SK-N-SH (cell line): ENCODE measurements around the gene ZNF25. TPM values are rescaled to one million over a fixed set of nuclear protein-coding genes. Genes with fewer than 3 reads are reported as not detected.
A peak's percentile ranks its signal among the peaks of the same experiment; 100 is the strongest.

Experiments
- CHD2 ChIP-seq: fragments of 150-350 bp; IDR thresholded peaks from 2 replicates; pipeline ENCODE4 v1.6.1; 2018; ENCODE audit warnings: low read length; ENCODE audit not compliant: partially characterized antibody
- EP300 ChIP-seq, 2 experiments: IDR thresholded peaks; 2 replicates each; pipeline versions ENCODE4 v1.4.0 to v1.6.1; 2012; ENCODE audit warnings: borderline replicate concordance in 1 of 2, low read depth in 1 of 2, low read length in 1 of 2
- EZH2phosphoT487 ChIP-seq: fragments of 200-600 bp; sonication (generic); IDR thresholded peaks from 2 replicates; pipeline ENCODE4 v1.6.1; 2017; ENCODE audit warnings: low read depth, mixed run types, mild to moderate bottlenecking, antibody characterized with exemption, moderate library complexity, borderline replicate concordance
- FOSL2 ChIP-seq: IDR thresholded peaks from 2 replicates; pipeline ENCODE4 v1.4.0; 2012; ENCODE audit warnings: low read depth, mild to moderate bottlenecking, moderate library complexity, borderline replicate concordance
- FOXM1 ChIP-seq: IDR thresholded peaks from 2 replicates; pipeline ENCODE4 v1.4.0; 2012; ENCODE audit warnings: low read depth, mild to moderate bottlenecking
- GATA2 ChIP-seq: sonication (generic); formaldehyde crosslinking; IDR thresholded peaks from 2 replicates; pipeline ENCODE4 v1.5.0; 2020; ENCODE audit warnings: mild to moderate bottlenecking, missing genetic modification reagents
- MXI1 ChIP-seq: IDR thresholded peaks from 2 replicates; pipeline ENCODE4 v1.6.1; 2012; ENCODE audit warnings: mild to moderate bottlenecking, low read depth, low read length, improper control_type of control experiment
- NFIC ChIP-seq: IDR thresholded peaks from 2 replicates; pipeline ENCODE4 v1.4.0; 2012; ENCODE audit warnings: borderline replicate concordance
- NRF1 ChIP-seq: IDR thresholded peaks from 2 replicates; pipeline ENCODE4 v1.6.1; 2012; ENCODE audit warnings: low read depth, mild to moderate bottlenecking, low read length
- RAD21 ChIP-seq: IDR thresholded peaks from 2 replicates; pipeline ENCODE4 v1.6.1; 2012; ENCODE audit warnings: mild to moderate bottlenecking, low read length
- RCOR1 ChIP-seq: fragments of 150-350 bp; IDR thresholded peaks from 2 replicates; pipeline ENCODE4 v1.6.1; 2017; ENCODE audit warnings: antibody characterized with exemption, low read length
- SMC3 ChIP-seq: IDR thresholded peaks from 2 replicates; pipeline ENCODE4 v1.6.1; 2012; ENCODE audit warnings: low read depth, low read length, improper control_type of control experiment
- TAF1 ChIP-seq: IDR thresholded peaks from 2 replicates; pipeline ENCODE4 v1.6.1; 2012; ENCODE audit warnings: low read depth, mild to moderate bottlenecking, low read length, moderate library complexity, borderline replicate concordance
- TEAD4 ChIP-seq: IDR thresholded peaks from 2 replicates; pipeline ENCODE4 v1.4.0; 2012; ENCODE audit warnings: mild to moderate bottlenecking, borderline replicate concordance; ENCODE audit not compliant: insufficient read depth
- YY1 ChIP-seq: IDR thresholded peaks from 2 replicates; pipeline ENCODE4 v1.4.0; 2012; ENCODE audit warnings: low read depth, mild to moderate bottlenecking
- polyA plus RNA-seq, 3 experiments: library from polyadenylated mRNA; depleted of rRNA; stranded (reverse); fragments of >200 nt; gene quantifications; 2 replicates each; pipeline ENCODE4 v1.2.3, GENCODE V29; 2012
- TF ChIP-seq, protein P1 (sequence below): IDR thresholded peaks from 2 replicates; pipeline ENCODE4 v1.6.1; 2012; ENCODE audit warnings: mild to moderate bottlenecking, low read depth, low read length, moderate library complexity
- TF ChIP-seq, protein P2 (sequence below): IDR thresholded peaks from 2 replicates; pipeline ENCODE4 v1.4.0; 2012; ENCODE audit warnings: low read depth
- TF ChIP-seq, protein P3 (sequence below): IDR thresholded peaks from 2 replicates; pipeline ENCODE4 v1.4.0; 2012; ENCODE audit warnings: low read depth, borderline replicate concordance
- TF ChIP-seq, protein P4 (sequence below): fragments of 200-600 bp; sonication (generic); IDR thresholded peaks from 2 replicates; pipeline ENCODE4 v1.6.1; 2017; ENCODE audit warnings: antibody characterized with exemption, mild to moderate bottlenecking, moderate library complexity
- TF ChIP-seq, protein P5 (sequence below): fragments of 150-350 bp; IDR thresholded peaks from 2 replicates; pipeline ENCODE4 v1.6.1; 2016; ENCODE audit warnings: mild to moderate bottlenecking, low read depth, low read length
- TF ChIP-seq, protein P6 (sequence below): fragments of 150-350 bp; IDR thresholded peaks from 2 replicates; pipeline ENCODE4 v1.6.1; 2017; ENCODE audit warnings: antibody characterized with exemption, low read length, low read depth, borderline replicate concordance

ZNF25 gene
- polyA plus RNA-seq, 1 of the 3 experiments (the other 2 are of a cell fraction), result 3.6 TPM

DNA sequence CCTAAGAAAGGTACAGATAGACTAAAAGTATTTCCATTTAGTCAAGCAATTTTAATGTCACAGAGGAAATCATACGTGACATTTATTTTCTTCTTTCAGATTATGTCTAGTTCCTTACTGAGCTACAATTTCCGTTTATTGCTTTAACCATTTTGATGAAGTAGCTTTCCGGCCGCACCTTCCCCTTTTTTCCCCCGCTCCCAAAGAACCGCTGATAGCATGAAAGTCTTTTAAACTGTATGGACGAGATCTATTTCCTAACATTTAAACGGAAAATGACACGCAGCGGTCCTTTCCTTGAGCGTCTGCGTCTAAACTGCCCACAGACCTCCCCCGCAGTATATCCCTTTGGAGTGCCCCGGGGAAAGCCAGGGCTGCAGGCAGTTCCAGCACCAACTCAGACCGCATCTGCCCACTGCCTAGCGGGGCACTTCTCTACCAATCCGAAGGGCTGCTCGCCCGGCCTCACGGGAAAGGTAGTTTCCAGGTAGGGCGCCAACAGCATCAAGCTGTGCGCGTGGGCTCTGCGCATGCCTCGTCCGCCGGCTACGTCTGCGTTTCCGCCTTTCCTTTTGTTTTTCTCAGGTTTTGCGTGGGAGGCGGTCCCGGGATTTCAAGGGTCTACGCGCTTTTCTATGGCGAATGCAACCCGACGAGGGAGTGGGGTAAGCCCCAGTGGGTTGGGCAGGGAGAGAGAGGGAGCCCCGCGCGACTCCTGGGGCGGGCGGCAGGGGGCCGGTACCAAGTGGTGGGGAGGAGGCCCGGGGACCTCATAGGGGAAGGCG lies 33.9 kb upstream of the ZNF25 start, which contains the start of gene ZNF33A (continued):
- TF ChIP-seq, protein P1, sequence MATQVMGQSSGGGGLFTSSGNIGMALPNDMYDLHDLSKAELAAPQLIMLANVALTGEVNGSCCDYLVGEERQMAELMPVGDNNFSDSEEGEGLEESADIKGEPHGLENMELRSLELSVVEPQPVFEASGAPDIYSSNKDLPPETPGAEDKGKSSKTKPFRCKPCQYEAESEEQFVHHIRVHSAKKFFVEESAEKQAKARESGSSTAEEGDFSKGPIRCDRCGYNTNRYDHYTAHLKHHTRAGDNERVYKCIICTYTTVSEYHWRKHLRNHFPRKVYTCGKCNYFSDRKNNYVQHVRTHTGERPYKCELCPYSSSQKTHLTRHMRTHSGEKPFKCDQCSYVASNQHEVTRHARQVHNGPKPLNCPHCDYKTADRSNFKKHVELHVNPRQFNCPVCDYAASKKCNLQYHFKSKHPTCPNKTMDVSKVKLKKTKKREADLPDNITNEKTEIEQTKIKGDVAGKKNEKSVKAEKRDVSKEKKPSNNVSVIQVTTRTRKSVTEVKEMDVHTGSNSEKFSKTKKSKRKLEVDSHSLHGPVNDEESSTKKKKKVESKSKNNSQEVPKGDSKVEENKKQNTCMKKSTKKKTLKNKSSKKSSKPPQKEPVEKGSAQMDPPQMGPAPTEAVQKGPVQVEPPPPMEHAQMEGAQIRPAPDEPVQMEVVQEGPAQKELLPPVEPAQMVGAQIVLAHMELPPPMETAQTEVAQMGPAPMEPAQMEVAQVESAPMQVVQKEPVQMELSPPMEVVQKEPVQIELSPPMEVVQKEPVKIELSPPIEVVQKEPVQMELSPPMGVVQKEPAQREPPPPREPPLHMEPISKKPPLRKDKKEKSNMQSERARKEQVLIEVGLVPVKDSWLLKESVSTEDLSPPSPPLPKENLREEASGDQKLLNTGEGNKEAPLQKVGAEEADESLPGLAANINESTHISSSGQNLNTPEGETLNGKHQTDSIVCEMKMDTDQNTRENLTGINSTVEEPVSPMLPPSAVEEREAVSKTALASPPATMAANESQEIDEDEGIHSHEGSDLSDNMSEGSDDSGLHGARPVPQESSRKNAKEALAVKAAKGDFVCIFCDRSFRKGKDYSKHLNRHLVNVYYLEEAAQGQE, result no peak
- TF ChIP-seq TEAD4 (no peak), MXI1 (no peak; the same call in 1 of the 2 replicates), EP300 (IDR thresholded peaks at IDR 0.05; ENCODE audit: borderline replicate concordance in 1 of 2, low read depth in 1 of 2, low read length in 1 of 2) (no peak), YY1 (peak; percentile 36; the same call in 1 of the 2 replicates), NFIC (no peak), FOXM1 (no peak), GATA2 (CRISPR knock-in tag) (no peak), CHD2 (peak; percentile 63), TAF1 (peak; percentile 16; the same call in 1 of the 2 replicates), RCOR1 (peak; percentile 17; the same call in 1 of the 2 replicates), EZH2phosphoT487 (no peak), RAD21 (0 out of 2 replicates have a peak, but pooled peaks have one; percentile 10), SMC3 (no peak), NRF1 (peak; percentile 92), FOSL2 (no peak)
- TF ChIP-seq, protein P2, sequence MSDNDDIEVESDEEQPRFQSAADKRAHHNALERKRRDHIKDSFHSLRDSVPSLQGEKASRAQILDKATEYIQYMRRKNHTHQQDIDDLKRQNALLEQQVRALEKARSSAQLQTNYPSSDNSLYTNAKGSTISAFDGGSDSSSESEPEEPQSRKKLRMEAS, result no peak
- TF ChIP-seq, protein P3, sequence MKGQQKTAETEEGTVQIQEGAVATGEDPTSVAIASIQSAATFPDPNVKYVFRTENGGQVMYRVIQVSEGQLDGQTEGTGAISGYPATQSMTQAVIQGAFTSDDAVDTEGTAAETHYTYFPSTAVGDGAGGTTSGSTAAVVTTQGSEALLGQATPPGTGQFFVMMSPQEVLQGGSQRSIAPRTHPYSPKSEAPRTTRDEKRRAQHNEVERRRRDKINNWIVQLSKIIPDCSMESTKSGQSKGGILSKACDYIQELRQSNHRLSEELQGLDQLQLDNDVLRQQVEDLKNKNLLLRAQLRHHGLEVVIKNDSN, result no peak
- TF ChIP-seq, protein P4, sequence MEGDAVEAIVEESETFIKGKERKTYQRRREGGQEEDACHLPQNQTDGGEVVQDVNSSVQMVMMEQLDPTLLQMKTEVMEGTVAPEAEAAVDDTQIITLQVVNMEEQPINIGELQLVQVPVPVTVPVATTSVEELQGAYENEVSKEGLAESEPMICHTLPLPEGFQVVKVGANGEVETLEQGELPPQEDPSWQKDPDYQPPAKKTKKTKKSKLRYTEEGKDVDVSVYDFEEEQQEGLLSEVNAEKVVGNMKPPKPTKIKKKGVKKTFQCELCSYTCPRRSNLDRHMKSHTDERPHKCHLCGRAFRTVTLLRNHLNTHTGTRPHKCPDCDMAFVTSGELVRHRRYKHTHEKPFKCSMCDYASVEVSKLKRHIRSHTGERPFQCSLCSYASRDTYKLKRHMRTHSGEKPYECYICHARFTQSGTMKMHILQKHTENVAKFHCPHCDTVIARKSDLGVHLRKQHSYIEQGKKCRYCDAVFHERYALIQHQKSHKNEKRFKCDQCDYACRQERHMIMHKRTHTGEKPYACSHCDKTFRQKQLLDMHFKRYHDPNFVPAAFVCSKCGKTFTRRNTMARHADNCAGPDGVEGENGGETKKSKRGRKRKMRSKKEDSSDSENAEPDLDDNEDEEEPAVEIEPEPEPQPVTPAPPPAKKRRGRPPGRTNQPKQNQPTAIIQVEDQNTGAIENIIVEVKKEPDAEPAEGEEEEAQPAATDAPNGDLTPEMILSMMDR, result no peak; the same call in 1 of the 2 replicates
- TF ChIP-seq, protein P5, sequence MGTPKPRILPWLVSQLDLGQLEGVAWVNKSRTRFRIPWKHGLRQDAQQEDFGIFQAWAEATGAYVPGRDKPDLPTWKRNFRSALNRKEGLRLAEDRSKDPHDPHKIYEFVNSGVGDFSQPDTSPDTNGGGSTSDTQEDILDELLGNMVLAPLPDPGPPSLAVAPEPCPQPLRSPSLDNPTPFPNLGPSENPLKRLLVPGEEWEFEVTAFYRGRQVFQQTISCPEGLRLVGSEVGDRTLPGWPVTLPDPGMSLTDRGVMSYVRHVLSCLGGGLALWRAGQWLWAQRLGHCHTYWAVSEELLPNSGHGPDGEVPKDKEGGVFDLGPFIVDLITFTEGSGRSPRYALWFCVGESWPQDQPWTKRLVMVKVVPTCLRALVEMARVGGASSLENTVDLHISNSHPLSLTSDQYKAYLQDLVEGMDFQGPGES, result no peak
- TF ChIP-seq, protein P6, sequence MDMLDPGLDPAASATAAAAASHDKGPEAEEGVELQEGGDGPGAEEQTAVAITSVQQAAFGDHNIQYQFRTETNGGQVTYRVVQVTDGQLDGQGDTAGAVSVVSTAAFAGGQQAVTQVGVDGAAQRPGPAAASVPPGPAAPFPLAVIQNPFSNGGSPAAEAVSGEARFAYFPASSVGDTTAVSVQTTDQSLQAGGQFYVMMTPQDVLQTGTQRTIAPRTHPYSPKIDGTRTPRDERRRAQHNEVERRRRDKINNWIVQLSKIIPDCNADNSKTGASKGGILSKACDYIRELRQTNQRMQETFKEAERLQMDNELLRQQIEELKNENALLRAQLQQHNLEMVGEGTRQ, result no peak
